Upper lobe of right lung (tissue), 1 donor: ENCODE measurements around the gene TMEM174. TPM values are rescaled to one million over a fixed set of nuclear protein-coding genes. Genes with fewer than 3 reads are reported as not detected.
"Not testable (repeated sequence)": the region's sequence is repeated elsewhere in the genome, so short reads cannot be mapped to it uniquely, and the experiment has no call there.

ENCODE experiments used
- ATAC-seq: fragments of 200-7000 bp; cut with Tn5 transposase; one replicate; pipeline ENCODE4 v1.9.1; 2020; ENCODE audit warnings: mild to moderate bottlenecking, moderate library complexity
- DNase-seq: peaks from one replicate; pipeline ENCODE4 v3.0.0-alpha.2; 2020
- H3K27ac ChIP-seq: fragments of 200-600 bp; one replicate; pipeline ENCODE4 v1.8.0; 2022
- H3K27me3 ChIP-seq: fragments of 200-600 bp; one replicate; pipeline ENCODE4 v1.8.0; 2022; ENCODE audit warnings: mild to moderate bottlenecking
- H3K36me3 ChIP-seq: fragments of 200-600 bp; one replicate; pipeline ENCODE4 v1.8.0; 2022
- H3K4me1 ChIP-seq: fragments of 200-600 bp; one replicate; pipeline ENCODE4 v1.8.0; 2022
- H3K4me3 ChIP-seq: fragments of 200-600 bp; one replicate; pipeline ENCODE4 v1.8.0; 2022; ENCODE audit warnings: mild to moderate bottlenecking
- H3K9me3 ChIP-seq: fragments of 200-600 bp; one replicate; pipeline ENCODE4 v1.8.0; 2022
- CTCF ChIP-seq: fragments of 200-600 bp; IDR thresholded peaks from one replicate; pipeline ENCODE4 v1.8.0; 2022; ENCODE audit warnings: antibody characterized with exemption
- intact Hi-C: fragments of 100-400 bp; cut with DNase I; formaldehyde crosslinking; loops from one replicate; pipeline ENCODE4 v1.11.0; 2022
- total RNA-seq: library from RNA; stranded (reverse); fragmentation: NEBNext Ultra II Directional; extraction: Animal tissue kit (Norgen Biotek cat#: 25700); gene quantifications from one replicate; pipeline ENCODE4 v1.2.1, GENCODE V29; 2021
- donor health status: DM: no; HTN: yes; CAD: no; lungs with severe emphysema.

Gene TMEM174
- total RNA-seq, 1 donor from 2014 or later: not detected

- DNase-seq (no peak), ATAC-seq (no peak)
- no peaks in the 10 kb centered on the region for H3K36me3 ChIP-seq
- H3K4me1 ChIP-seq: no peaks in the 10 kb centered on the region
- TF ChIP-seq CTCF: no peak
- H3K27ac ChIP-seq: no peak overlapping the region
- intact Hi-C loops: loop anchor here (10.0 kb wide), 1 partner anchor 120 kb away; no protein-coding TSS in a partner anchor
- H3K9me3 ChIP-seq: no peaks in the 10 kb centered on the region
- H3K27me3 ChIP-seq: peaks cover 51% of the 10 kb centered on the region
- no peak overlapping the region for H3K4me3 ChIP-seq
These were observed 31.7 kb downstream of the TMEM174 start for GRCh38 chr5:73204733-73205132.

GRCh38 chr5:73205305-73205704 is 32.3 kb downstream of the TMEM174 start:
- Histone ChIP-seq H3K9me3 (no peaks in the 10 kb centered on the region), H3K4me1 (no peaks in the 10 kb centered on the region), H3K27me3 (peaks cover 54% of the 10 kb centered on the region), H3K27ac (no peak overlapping the region), H3K36me3 (no peaks in the 10 kb centered on the region), H3K4me3 (no peak overlapping the region)
- TF ChIP-seq CTCF: no peak
- no peak for ATAC-seq
- DNase-seq: no peak
- intact Hi-C loops: loop anchor here (10.0 kb wide), 1 partner anchor 121 kb away; no protein-coding TSS in a partner anchor

- H3K9me3 ChIP-seq, H3K4me3 ChIP-seq, H3K36me3 ChIP-seq, ATAC-seq, DNase-seq, H3K4me1 ChIP-seq, H3K27ac ChIP-seq: not testable (repeated sequence)
- H3K27me3 ChIP-seq: peaks cover 70% of the 10 kb centered on the region
- intact Hi-C loops: loop anchor here (10.0 kb wide), 1 partner anchor 122 kb away; no protein-coding TSS in a partner anchor
These were observed 34.2 kb downstream of the TMEM174 start for GRCh38 chr5:73207239-73207638.

GRCh38 chr5:73209075-73209474 is 36.1 kb downstream of the TMEM174 start:
- H3K4me3 ChIP-seq, H3K4me1 ChIP-seq, H3K9me3 ChIP-seq, H3K27ac ChIP-seq, DNase-seq, H3K36me3 ChIP-seq, ATAC-seq: not testable (repeated sequence)
- H3K27me3 ChIP-seq: peaks cover 78% of the 10 kb centered on the region
- intact Hi-C loops: loop anchor here (10.0 kb wide), 1 partner anchor 124 kb away; no protein-coding TSS in a partner anchor

GRCh38 chr5:73212693-73213092 is 39.7 kb downstream of the TMEM174 start:
- H3K36me3 ChIP-seq, DNase-seq, H3K27ac ChIP-seq, H3K4me3 ChIP-seq, ATAC-seq, H3K4me1 ChIP-seq, H3K9me3 ChIP-seq: not testable (repeated sequence)
- intact Hi-C loops: loop anchor here (10.0 kb wide), 1 partner anchor 242 kb away; no protein-coding TSS in a partner anchor
- peaks cover 84% of the 10 kb centered on the region for H3K27me3 ChIP-seq

- H3K4me3 ChIP-seq: no peak overlapping the region
- no peak for TF ChIP-seq CTCF
- intact Hi-C loops: loop anchor here (10.0 kb wide), 1 partner anchor 241 kb away; no protein-coding TSS in a partner anchor
- ATAC-seq: no peak
- H3K27ac ChIP-seq: no peak overlapping the region
- H3K27me3 ChIP-seq: peaks cover 89% of the 10 kb centered on the region
- H3K9me3 ChIP-seq: no peaks in the 10 kb centered on the region
- H3K36me3 ChIP-seq: no peaks in the 10 kb centered on the region
- DNase-seq: no peak
- peaks cover 5% of the 10 kb centered on the region for H3K4me1 ChIP-seq
These were observed 40.6 kb downstream of the TMEM174 start for GRCh38 chr5:73213566-73213998.

- Histone ChIP-seq H3K27me3 (peaks cover 90% of the 10 kb centered on the region), H3K9me3 (no peaks in the 10 kb centered on the region), H3K4me1 (peaks cover 5% of the 10 kb centered on the region), H3K27ac (no peak overlapping the region), H3K4me3 (no peak overlapping the region), H3K36me3 (no peaks in the 10 kb centered on the region)
- ATAC-seq (no peak), DNase-seq (no peak)
- no peak for TF ChIP-seq CTCF
- intact Hi-C loops: loop anchor here (10.0 kb wide), 1 partner anchor 240 kb away; no protein-coding TSS in a partner anchor
These were observed 41.3 kb downstream of the TMEM174 start for GRCh38 chr5:73214306-73214705.
